HG02970 (cell line): ENCODE results near the gene CENPS.
"Not testable (repeated sequence)": the region's sequence is repeated elsewhere in the genome, so short reads cannot be mapped to it uniquely, and the experiment has no call there.

Experiments used
- ATAC-seq: cut with Tn5 transposase; IDR thresholded peaks from one replicate; pipeline ENCODE4 v1.9.1; 2021; ENCODE audit warnings: mild to moderate bottlenecking, moderate library complexity, moderate number of reproducible peaks; ENCODE audit not compliant: unreplicated experiment, low FRiP score

The CENPS gene

DNA sequence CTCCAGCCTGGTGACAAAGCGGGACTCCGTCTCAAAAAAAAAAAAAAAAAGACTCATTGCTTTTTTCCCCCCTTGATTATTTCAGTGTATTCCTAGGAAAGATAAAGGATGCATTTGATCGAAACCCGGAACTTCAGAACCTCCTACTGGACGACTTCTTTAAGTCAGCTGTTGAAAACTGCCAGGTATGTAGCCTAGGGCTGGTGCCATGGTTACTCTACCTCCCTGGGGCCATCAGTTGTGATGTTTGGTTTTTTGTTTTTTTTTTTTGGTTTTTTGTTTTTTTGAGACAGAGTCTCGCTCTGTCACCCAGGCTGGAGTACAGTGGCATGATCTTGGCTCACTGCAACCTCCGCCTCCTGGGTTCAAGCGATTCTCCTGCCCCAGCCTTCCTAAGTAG, 11.5 kb upstream of the CENPS start:
- not testable (repeated sequence) for ATAC-seq

GRCh38 chr1:10419351-10419750, 10.9 kb upstream of the CENPS start:
- no peak for ATAC-seq

GRCh38 chr1:10421637-10422036, 8.6 kb upstream of the CENPS start:
- ATAC-seq, result no peak

DNA sequence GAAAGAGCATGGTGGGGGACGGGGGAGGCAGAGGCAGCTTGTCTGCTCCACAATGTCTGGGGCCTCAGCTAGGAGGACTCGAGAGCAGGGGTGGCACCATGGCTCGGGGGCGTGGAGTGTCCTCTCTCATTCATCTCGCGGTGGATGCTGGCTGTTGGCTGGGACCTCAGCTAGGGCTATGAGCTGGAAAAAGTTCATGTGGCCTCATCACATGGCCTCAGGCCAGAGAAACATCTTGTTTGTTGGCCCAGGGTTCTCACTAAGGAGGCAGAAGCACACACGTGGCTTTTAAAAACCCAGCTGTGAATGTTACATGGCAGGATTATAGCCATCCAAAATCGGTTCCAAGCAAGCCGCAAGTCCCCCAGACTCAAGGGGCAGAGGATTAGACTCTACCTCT, 6.2 kb upstream of the CENPS start:
- ATAC-seq, result no peak

DNA sequence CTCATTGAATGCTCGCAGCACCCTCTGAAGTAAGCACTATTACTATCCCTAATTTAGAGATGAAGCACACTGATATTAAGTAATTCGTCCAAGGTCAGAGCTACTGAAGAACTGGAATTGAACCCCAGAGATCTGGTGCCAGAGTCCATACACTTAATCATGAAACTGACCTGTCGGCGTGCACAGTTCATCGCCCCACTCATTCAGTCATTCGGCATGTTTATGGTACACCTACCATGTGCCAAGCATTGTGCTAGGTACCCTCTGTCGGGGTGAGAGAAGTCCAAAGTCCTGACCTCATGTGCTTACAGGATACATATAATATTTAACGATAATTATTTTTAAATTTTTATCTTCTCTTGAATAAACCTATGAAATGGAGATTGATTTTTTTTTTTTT, 5.6 kb upstream of the CENPS start:
- ATAC-seq, result no peak

DNA sequence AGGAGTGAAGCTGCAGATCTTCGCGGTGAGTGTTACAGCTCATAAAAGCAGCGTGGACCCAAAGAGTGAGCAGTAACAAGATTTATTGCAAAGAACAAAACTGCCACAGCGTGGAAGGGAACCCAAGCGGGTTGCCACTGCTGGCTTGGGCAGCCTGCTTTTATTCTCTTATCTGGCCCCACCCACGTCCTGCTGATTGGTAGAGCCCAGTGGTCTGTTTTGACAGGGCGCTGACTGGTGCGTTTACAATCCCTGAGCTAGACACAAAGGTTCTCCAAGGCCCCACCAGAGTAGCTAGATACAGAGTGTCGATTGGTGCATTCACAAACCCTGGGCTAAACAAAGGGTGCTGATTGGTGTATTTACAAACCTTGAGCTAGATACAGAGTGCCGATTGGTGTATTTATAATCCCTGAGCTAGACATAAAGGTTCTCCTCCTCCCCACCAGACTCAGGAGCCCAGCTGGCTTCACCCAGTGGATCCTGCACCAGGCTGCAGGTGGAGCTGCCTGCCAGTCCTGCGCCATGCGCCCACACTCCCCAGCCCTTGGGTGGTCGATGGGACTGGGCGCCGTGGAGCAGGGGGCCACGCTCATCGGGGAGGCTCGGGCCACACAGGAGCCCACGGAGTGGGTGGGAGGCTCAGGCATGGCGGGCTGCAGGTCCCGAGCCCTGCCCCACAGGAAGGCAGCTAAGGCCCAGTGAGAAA, 4.3 kb upstream of the CENPS start:
- ATAC-seq, result not testable (repeated sequence)

GRCh38 chr1:10426535-10426848, 3.7 kb upstream of the CENPS start:
- not testable (repeated sequence) for ATAC-seq

GRCh38 chr1:10428984-10429383, 1.2 kb upstream of the CENPS start:
- ATAC-seq, result no peak

- ATAC-seq, result no peak
Observed at GRCh38 chr1:10429868-10430215, 391 bp upstream of the CENPS start.

DNA sequence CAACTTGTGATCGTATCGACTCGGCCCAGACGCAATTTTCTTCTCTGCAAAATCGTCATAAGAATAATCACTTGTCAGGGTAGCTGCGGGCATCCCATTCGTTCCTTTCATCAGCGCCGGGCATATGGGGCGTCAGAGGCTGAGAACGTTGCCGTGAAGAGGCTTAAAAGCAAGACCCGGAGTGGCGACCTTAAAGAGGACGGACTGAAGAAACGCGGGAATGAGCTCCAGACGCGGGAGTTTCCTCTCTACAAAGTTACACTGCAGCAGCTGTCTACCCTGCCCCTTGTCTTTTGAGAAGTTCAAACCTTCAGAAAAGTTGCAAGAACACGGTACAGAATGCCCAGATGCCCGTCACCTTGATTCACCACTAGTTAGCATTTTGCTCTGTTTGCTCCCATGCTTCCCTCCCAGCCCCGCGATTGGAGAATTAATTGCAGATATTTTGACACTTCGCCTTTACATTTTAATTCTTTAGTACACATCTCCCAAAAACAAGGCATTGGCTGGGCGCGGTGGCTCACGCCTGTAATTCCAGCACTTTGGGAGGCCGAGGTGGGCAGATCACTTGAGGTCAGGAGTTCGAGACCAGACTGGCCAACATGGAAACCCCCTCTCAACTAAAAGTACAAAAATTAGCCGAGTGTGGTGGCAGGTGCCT, 967 bp downstream of the CENPS start:
- ATAC-seq, result no peak

- no peak for ATAC-seq
Observed at GRCh38 chr1:10432910-10433700, 2.9 kb downstream of the CENPS start.

- ATAC-seq, result no peak
Observed at GRCh38 chr1:10433790-10434189, 3.6 kb downstream of the CENPS start.

- no peak for ATAC-seq
Observed at GRCh38 chr1:10434590-10434989, 4.4 kb downstream of the CENPS start.

DNA sequence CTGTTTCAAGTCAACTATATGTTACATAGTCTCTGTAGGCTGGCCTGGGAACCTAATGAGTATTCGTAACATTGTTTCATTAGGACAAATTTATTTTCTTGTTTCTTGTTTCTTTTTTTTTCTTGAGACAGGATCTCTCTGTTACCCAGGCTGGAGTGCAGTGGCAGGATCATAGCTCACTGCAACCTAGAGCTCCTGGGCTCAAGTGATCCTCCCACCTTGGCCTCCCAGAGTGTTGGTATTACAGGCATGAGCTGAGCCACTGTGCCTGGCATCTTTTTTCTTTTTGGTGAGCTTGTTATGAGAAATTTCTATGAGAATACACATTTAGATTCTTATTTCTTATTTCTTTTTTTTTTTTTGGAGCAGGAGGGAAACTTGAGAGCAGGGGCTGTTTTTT, 6.8 kb downstream of the CENPS start:
- no peak for ATAC-seq

DNA sequence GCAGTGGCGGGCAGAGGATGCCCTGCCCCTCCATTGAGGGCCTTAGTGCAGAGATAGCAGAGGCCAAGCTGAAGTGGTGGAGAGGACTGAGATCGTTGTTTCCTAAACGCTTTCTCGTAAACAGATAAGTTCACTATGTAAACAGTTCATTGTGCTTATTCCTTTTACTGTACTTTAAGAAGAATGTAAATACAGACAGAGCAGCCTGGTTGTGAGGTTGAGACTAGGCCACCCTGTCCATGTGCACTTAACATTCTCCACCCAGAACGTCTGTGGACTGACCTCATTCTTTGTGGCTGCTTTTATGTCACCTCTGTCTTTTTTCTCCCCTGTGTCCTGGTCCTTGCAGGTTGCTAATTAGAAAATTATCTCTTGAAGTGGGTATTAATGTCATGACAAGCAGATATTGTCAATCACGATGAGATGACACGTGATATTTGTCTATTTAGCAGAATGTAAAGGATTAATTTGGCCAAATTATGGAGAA, 8.5 kb downstream of the CENPS start:
- no peak for ATAC-seq

DNA sequence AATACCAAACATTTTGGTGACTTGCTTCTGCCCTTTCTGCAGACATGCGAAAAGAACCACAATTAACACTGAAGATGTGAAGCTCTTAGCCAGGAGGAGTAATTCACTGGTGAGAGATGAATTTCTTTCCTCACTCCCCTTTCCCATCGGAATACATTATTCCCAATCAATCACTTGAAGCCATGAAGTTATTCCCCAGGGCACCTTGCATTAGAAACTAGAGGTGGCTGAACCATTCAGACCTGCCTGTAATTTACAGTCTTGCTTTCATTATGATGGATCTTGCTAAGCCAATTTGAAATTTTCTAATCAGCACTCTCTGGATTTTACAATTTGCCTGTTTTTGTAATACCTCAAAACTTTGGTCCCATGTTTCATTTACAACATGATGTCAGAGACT, 10.1 kb downstream of the CENPS start:
- ATAC-seq, result no peak

- ATAC-seq, result no peak
Observed at GRCh38 chr1:10440794-10441193, 10.6 kb downstream of the CENPS start.

GRCh38 chr1:10444248-10444647, 14.0 kb downstream of the CENPS start:
- ATAC-seq, result no peak

DNA sequence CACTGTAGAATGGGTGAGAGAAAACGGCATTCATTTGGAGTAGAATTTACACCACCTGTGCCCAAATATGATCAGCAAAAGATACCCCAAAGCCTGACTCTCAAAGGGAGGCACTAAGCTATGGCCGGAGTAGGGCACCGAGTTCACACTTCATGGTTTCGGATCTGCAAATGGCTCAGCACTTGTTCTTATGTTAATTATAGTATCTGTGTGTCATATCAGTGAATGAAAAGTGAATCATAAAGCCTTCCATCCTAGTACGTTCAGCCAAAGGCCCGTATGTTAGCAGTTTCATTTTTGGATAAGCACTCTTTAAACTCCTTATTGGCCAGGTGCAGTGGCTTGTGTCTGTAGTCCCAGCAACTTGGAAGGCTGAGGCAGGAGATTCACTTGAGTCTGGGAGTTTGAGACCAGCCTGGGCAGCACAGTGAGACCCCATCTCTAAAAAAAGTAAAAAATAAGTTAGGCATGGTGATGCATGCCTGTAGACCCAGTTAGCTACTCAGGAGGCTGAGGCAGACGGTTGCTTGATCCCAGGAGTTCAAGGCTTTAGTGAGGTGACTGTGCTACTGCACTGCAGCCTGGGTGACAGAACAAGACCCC, 14.7 kb downstream of the CENPS start:
- no peak for ATAC-seq

GRCh38 chr1:10446790-10447422, 16.7 kb downstream of the CENPS start:
- ATAC-seq, result no peak

- ATAC-seq, result no peak
Observed at GRCh38 chr1:10449751-10450150, 19.5 kb downstream of the CENPS start, which contains the start of gene CORT. TSS of gene CORT (plus strand) at chr1:10450031. CDS start at chr1:10450224, 193 bp downstream.
